OCI-LY3 (cell line): ENCODE measurements around the gene EFNB3.

ENCODE experiments used
- H2AFZ ChIP-seq: fragments of 200-600, 300-600 bp; shearing (Covaris generic); 2 replicates; pipeline ENCODE4 v1.6.0; 2014; ENCODE audit warnings: antibody characterized with exemption, low read depth, low read length
- H3K27ac ChIP-seq: fragments of 200-600, 300-600 bp; sonication (generic); 2 replicates; pipeline ENCODE4 v1.5.1; 2014; ENCODE audit warnings: mild to moderate bottlenecking, low read length, moderate library complexity, mixed read lengths
- H3K27me3 ChIP-seq: fragments of 200-600, 300-600 bp; sonication (generic); 2 replicates; pipeline ENCODE4 v1.6.1; 2014; ENCODE audit warnings: low read depth, low read length, mixed read lengths
- H3K36me3 ChIP-seq: fragments of 200-600, 300-600 bp; sonication (generic); replicated peaks from 2 replicates; pipeline ENCODE3; 2014; ENCODE audit warnings: low read depth, low read length, mixed read lengths
- H3K4me1 ChIP-seq: fragments of 300-600, 200-600 bp; sonication (generic); 2 replicates; pipeline ENCODE4 v1.6.1; 2014; ENCODE audit warnings: low read length, mixed read lengths
- H3K4me2 ChIP-seq: fragments of 200-600, 300-600 bp; sonication (generic); 2 replicates; pipeline ENCODE4 v1.6.1; 2014; ENCODE audit warnings: low read length, mixed read lengths
- H3K4me3 ChIP-seq: fragments of 300-600, 200-600 bp; sonication (generic); 2 replicates; pipeline ENCODE4 v1.5.1; 2014; ENCODE audit warnings: antibody characterized with exemption, mild to moderate bottlenecking, low read length, moderate library complexity
- H3K79me2 ChIP-seq: fragments of 300-600, 200-600 bp; shearing (Covaris generic); 2 replicates; pipeline ENCODE4 v1.6.1; 2014; ENCODE audit warnings: mild to moderate bottlenecking, low read length, mixed read lengths
- H3K9ac ChIP-seq: fragments of 300-600, 200-600 bp; shearing (Covaris generic); 2 replicates; pipeline ENCODE4 v1.6.0; 2014; ENCODE audit warnings: mild to moderate bottlenecking, low read length, moderate library complexity
- H3K9me3 ChIP-seq: fragments of 200-600, 300-600 bp; shearing (Covaris generic); 2 replicates; pipeline ENCODE4 v1.6.1; 2014; ENCODE audit warnings: low read length, mixed read lengths; ENCODE audit not compliant: insufficient read depth
- H4K20me1 ChIP-seq: fragments of 200-600, 300-600 bp; sonication (generic); 2 replicates; pipeline ENCODE4 v1.6.1; 2016; ENCODE audit warnings: low read length, mixed read lengths; ENCODE audit not compliant: insufficient read depth
- EZH2phosphoT487 ChIP-seq: fragments of 200-600 bp; shearing (Covaris generic); IDR thresholded peaks from 2 replicates; pipeline ENCODE4 v1.6.1; 2018; ENCODE audit warnings: antibody characterized with exemption, mixed run types, low read depth
- TF ChIP-seq, protein P1 (sequence below): fragments of 200-600, 300-600 bp; sonication (generic); IDR thresholded peaks from 2 replicates; pipeline ENCODE4 v1.5.1; 2014; ENCODE audit warnings: antibody characterized with exemption, low read length, low read depth

EFNB3 gene

DNA sequence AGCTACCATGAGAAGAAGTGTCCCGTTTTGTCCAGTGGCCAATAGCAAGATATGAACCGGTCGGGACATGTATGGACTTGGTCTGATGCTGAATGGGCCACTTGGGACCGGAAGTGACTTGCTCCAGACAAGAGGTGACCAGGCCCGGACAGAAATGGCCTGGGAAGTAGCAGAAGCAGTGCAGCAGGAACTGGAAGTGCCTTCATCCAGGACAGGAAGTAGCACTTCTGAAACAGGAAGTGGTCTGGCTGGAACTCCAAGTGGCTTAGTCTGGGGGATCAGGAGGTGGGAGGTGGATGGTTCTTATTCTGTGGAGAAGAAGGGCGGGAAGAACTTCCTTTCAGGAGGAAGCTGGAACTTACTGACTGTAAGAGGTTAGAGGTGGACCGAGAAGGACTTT lies 5.3 kb downstream of the EFNB3 start:
- Histone ChIP-seq H3K27me3 (peaks cover 23% of the 10 kb centered on the region), H3K4me1 (peaks cover 9% of the 10 kb centered on the region), H4K20me1 (no peaks in the 10 kb centered on the region), H2AFZ (peak overlapping the region; percentile 20; the same call in 1 of the 2 replicates), H3K27ac (no peak overlapping the region), H3K36me3 (no peaks in the 10 kb centered on the region), H3K9ac (no peak overlapping the region), H3K9me3 (no peaks in the 10 kb centered on the region), H3K79me2 (no peaks in the 10 kb centered on the region), H3K4me2 (peak overlapping the region; percentile 10; the same call in 1 of the 2 replicates), H3K4me3 (no peak overlapping the region)
- TF ChIP-seq, protein P1, sequence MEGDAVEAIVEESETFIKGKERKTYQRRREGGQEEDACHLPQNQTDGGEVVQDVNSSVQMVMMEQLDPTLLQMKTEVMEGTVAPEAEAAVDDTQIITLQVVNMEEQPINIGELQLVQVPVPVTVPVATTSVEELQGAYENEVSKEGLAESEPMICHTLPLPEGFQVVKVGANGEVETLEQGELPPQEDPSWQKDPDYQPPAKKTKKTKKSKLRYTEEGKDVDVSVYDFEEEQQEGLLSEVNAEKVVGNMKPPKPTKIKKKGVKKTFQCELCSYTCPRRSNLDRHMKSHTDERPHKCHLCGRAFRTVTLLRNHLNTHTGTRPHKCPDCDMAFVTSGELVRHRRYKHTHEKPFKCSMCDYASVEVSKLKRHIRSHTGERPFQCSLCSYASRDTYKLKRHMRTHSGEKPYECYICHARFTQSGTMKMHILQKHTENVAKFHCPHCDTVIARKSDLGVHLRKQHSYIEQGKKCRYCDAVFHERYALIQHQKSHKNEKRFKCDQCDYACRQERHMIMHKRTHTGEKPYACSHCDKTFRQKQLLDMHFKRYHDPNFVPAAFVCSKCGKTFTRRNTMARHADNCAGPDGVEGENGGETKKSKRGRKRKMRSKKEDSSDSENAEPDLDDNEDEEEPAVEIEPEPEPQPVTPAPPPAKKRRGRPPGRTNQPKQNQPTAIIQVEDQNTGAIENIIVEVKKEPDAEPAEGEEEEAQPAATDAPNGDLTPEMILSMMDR, result no peak
- no peak for TF ChIP-seq EZH2phosphoT487

DNA sequence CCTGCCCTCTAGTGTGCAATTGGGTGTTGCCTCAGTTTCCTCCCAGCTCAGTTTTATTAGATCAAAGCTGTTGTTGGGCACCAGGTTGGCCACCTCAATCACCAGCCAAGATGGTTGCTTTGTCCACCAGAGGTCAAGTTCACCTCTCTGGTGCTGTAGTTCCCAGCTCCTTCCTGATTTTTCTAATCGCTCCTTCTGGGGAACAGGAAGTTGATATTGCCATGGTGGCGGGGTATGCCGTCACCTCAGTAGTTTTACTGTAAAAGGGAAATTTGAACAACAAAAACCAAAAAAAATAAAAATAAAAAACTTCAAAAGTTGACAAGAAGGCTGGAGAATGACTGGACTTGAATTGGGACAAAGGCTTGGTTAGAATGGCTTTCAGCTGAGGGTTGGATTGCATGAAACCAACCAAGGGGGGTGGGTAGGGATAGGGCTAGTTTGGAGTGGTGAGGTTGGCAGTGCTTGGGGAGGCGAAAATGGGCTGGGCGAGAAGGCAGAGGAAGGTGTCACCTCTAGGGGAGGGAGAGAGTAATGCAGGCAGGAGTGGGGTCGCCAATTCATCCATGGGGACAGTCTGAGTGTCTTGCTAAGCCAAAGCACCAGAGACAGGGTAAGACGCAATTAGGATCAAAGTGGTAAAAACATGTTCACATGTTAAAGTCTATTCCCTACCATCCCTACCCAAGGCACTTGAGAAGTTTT lies 6.2 kb downstream of the EFNB3 start:
- H3K36me3 ChIP-seq, result no peaks in the 10 kb centered on the region
- no peaks in the 10 kb centered on the region for H3K79me2 ChIP-seq
- H3K27me3 ChIP-seq, result peaks cover 27% of the 10 kb centered on the region
- TF ChIP-seq, protein P1, result no peak
- no peak for TF ChIP-seq EZH2phosphoT487
- no peak overlapping the region for H3K4me2 ChIP-seq
- H2AFZ ChIP-seq, result no peak overlapping the region
- no peaks in the 10 kb centered on the region for H4K20me1 ChIP-seq
- H3K9ac ChIP-seq, result no peak overlapping the region
- H3K4me3 ChIP-seq, result no peak overlapping the region
- no peak overlapping the region for H3K27ac ChIP-seq
- H3K9me3 ChIP-seq, result no peaks in the 10 kb centered on the region
- peaks cover 10% of the 10 kb centered on the region for H3K4me1 ChIP-seq

DNA sequence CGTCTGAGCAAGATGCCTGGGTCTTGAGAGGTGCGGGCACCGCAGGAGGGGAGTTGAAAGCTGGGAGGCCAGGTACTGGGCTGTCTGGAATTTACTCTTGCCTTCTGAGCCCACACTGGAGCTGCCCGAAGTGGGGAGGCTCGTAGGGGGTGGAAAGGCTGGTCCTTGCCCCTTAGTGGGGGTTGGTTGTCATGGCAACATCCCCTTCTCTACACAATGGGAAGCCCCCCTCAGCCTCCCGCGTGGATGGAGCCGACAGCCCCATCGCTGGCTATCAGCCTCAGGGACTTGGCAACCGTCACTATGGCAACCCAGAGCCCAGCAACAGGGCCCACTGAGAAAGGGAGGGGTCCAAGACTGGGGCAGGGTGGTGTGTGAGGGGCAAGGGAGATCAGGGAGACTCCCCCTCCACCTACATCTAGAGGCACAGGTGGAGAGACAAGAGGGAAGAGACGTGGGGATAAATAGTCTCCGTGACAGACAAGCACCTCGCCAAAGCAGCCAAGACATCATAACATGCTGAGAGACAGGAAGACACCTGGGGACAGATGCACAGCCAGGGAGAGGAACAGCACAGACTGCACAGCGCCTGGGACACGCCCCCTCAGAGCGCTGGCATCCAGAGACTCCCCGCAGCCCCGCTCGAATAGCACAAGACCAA lies 7.2 kb downstream of the EFNB3 start:
- TF ChIP-seq, protein P1, result no peak
- no peak for TF ChIP-seq EZH2phosphoT487
- no peaks in the 10 kb centered on the region for H3K36me3 ChIP-seq
- H3K4me3 ChIP-seq, result no peak overlapping the region
- no peaks in the 10 kb centered on the region for H3K79me2 ChIP-seq
- peaks cover 25% of the 10 kb centered on the region for H3K27me3 ChIP-seq
- H3K9me3 ChIP-seq, result no peaks in the 10 kb centered on the region
- H2AFZ ChIP-seq, result no peak overlapping the region
- no peaks in the 10 kb centered on the region for H4K20me1 ChIP-seq
- H3K9ac ChIP-seq, result no peak overlapping the region
- no peak overlapping the region for H3K4me2 ChIP-seq
- H3K4me1 ChIP-seq, result peaks cover 14% of the 10 kb centered on the region
- no peak overlapping the region for H3K27ac ChIP-seq

DNA sequence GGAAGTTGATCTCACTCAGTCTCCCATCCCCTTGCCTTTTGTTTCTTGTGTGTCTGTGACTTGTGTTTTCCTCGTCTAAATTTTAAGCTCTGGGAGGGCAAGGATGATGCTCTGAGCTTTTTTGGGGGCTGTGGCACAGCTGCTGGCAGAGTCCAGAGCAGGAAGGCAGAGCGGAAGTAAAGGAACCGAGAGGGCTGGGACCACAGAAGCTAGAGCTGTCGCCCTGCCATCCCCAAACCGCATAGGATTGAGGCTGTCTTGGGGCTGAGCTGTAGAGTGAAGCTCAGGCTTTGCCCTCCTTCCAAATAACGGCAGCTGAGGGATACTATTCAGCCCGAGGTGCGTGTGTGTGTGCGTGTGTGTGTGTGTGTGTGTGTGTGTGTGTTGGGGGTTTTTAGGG lies 8.8 kb downstream of the EFNB3 start:
- H2AFZ ChIP-seq, result no peak overlapping the region
- peaks cover 17% of the 10 kb centered on the region for H3K4me1 ChIP-seq
- no peaks in the 10 kb centered on the region for H3K36me3 ChIP-seq
- peaks cover 37% of the 10 kb centered on the region for H3K27me3 ChIP-seq
- no peaks in the 10 kb centered on the region for H3K79me2 ChIP-seq
- H3K9ac ChIP-seq, result no peak overlapping the region
- H3K4me3 ChIP-seq, result no peak overlapping the region
- H3K4me2 ChIP-seq, result no peak overlapping the region
- H3K27ac ChIP-seq, result no peak overlapping the region
- no peak for TF ChIP-seq EZH2phosphoT487
- TF ChIP-seq, protein P1, result no peak
- no peaks in the 10 kb centered on the region for H3K9me3 ChIP-seq
- no peaks in the 10 kb centered on the region for H4K20me1 ChIP-seq
